Neural cell (in vitro differentiated cells): Measurements from ENCODE around the gene NFYB. TPM values are rescaled to one million over a fixed set of nuclear protein-coding genes. Genes with fewer than 3 reads are reported as not detected.

Experiments used
- H2AFZ ChIP-seq: fragments of 200-600, 300-800 bp; sonication (generic), shearing (Covaris generic); 2 replicates; pipeline ENCODE4 v1.6.0; 2014; ENCODE audit warnings: low read depth, mild to moderate bottlenecking, antibody characterized with exemption, low read length, moderate library complexity
- H3F3A ChIP-seq: fragments of 200-600 bp; shearing (Covaris generic); 2 replicates; pipeline ENCODE4 v1.6.1; 2016; ENCODE audit warnings: mild to moderate bottlenecking, moderate library complexity, mixed read lengths, antibody characterized with exemption, low read length; ENCODE audit not compliant: insufficient read depth, poor library complexity, severe bottlenecking
- H3K27ac ChIP-seq: fragments of 200-600, 300-800 bp; sonication (generic), shearing (Covaris generic); 2 replicates; pipeline ENCODE4 v1.5.1; 2014; ENCODE audit warnings: mild to moderate bottlenecking, low read length, moderate library complexity
- H3K27me3 ChIP-seq: fragments of 300-800, 200-600 bp; sonication (generic), shearing (Covaris generic); 2 replicates; pipeline ENCODE4 v1.6.0; 2014; ENCODE audit warnings: mild to moderate bottlenecking, low read depth, low read length, moderate library complexity; ENCODE audit not compliant: insufficient read depth
- H3K36me3 ChIP-seq: fragments of 300-800, 200-600 bp; sonication (generic), shearing (Covaris generic); 2 replicates; pipeline ENCODE4 v1.5.1; 2014; ENCODE audit warnings: mild to moderate bottlenecking, antibody characterized with exemption, low read length, moderate library complexity; ENCODE audit not compliant: insufficient read depth
- H3K4me2 ChIP-seq: fragments of 300-800, 200-600 bp; sonication (generic), shearing (Covaris generic); 2 replicates; pipeline ENCODE4 v1.6.0; 2014; ENCODE audit warnings: mild to moderate bottlenecking, low read length
- H3K4me3 ChIP-seq: fragments of 300-800, 200-600 bp; sonication (generic), shearing (Covaris generic); 2 replicates; pipeline ENCODE4 v1.5.1; 2014; ENCODE audit warnings: mild to moderate bottlenecking, low read length, moderate library complexity
- H3K79me2 ChIP-seq: fragments of 200-600 bp; shearing (Covaris generic); replicated peaks from 2 replicates; pipeline ENCODE4 v1.6.0; 2014; ENCODE audit warnings: mild to moderate bottlenecking, low read length, moderate library complexity; ENCODE audit not compliant: insufficient read depth
- H3K9ac ChIP-seq: fragments of 300-800, 200-600 bp; sonication (generic), shearing (Covaris generic); 2 replicates; pipeline ENCODE4 v1.6.1; 2016; ENCODE audit warnings: mild to moderate bottlenecking, low read length, mixed read lengths
- H3K9me2 ChIP-seq: fragments of 200-600 bp; shearing (Covaris generic); 2 replicates; pipeline ENCODE4 v1.6.1; 2016; ENCODE audit warnings: mild to moderate bottlenecking, low read length, mixed read lengths; ENCODE audit not compliant: insufficient read depth
- H3K9me3 ChIP-seq: fragments of 200-600, 300-800 bp; sonication (generic), shearing (Covaris generic); 2 replicates; pipeline ENCODE4 v1.6.1; 2016; ENCODE audit warnings: mild to moderate bottlenecking, mixed run types, low read length, moderate library complexity, mixed read lengths
- H4K20me1 ChIP-seq: fragments of 200-600 bp; shearing (Covaris generic); 2 replicates; pipeline ENCODE4 v1.6.1; 2016; ENCODE audit warnings: mild to moderate bottlenecking, mixed run types; ENCODE audit not compliant: insufficient read depth
- CTCF ChIP-seq: fragments of 450-650 bp; IDR thresholded peaks from 2 replicates; pipeline ENCODE4 v1.5.1; 2014; ENCODE audit warnings: antibody characterized with exemption, mild to moderate bottlenecking, moderate library complexity; ENCODE audit not compliant: poor library complexity, severe bottlenecking
- EP300 ChIP-seq: fragments of 450-650 bp; conservative IDR thresholded peaks from 2 replicates; pipeline ENCODE4 v1.6.1; 2014; ENCODE audit warnings: antibody characterized with exemption, mild to moderate bottlenecking, moderate library complexity; ENCODE audit not compliant: poor library complexity, severe bottlenecking
- EZH2 ChIP-seq: fragments of 200-600, 300-800 bp; shearing (Covaris generic), sonication (generic); IDR thresholded peaks from 2 replicates; pipeline ENCODE4 v1.6.1; 2014; ENCODE audit warnings: antibody characterized with exemption, low read length, borderline replicate concordance, mild to moderate bottlenecking; ENCODE audit not compliant: insufficient read depth, poor library complexity, severe bottlenecking
- MXI1 ChIP-seq: fragments of 450-650 bp; conservative IDR thresholded peaks from 2 replicates; pipeline ENCODE4 v1.6.1; 2014; ENCODE audit warnings: antibody characterized with exemption, mild to moderate bottlenecking; ENCODE audit not compliant: poor library complexity, severe bottlenecking
- POLR2AphosphoS5 ChIP-seq: IDR thresholded peaks from 2 replicates; pipeline ENCODE4 v1.6.1; 2012
- RAD21 ChIP-seq: fragments of 450-650 bp; conservative IDR thresholded peaks from 2 replicates; pipeline ENCODE4 v1.6.1; 2014; ENCODE audit warnings: antibody characterized with exemption, mild to moderate bottlenecking, moderate library complexity
- REST ChIP-seq: IDR thresholded peaks from 2 replicates; pipeline ENCODE4 v1.6.1; 2012; ENCODE audit warnings: borderline replicate concordance
- SMC3 ChIP-seq: fragments of 450-650 bp; conservative IDR thresholded peaks from 2 replicates; pipeline ENCODE4 v1.6.1; 2014; ENCODE audit warnings: antibody characterized with exemption, mild to moderate bottlenecking, moderate library complexity; ENCODE audit not compliant: poor library complexity
- TAF1 ChIP-seq: IDR thresholded peaks from 2 replicates; pipeline ENCODE4 v1.6.1; 2012; ENCODE audit warnings: low read depth
- polyA plus RNA-seq: library from polyadenylated mRNA; depleted of rRNA; stranded (reverse); fragments of >200 nt; gene quantifications from 2 replicates; pipeline ENCODE4 v1.2.3, GENCODE V29; 2014

The NFYB gene
- polyA plus RNA-seq, 1 donor from 2014 or later, result 60.8 TPM

GRCh38 chr12:104177663-104178501 is 39.9 kb upstream of the NFYB start:
- Histone ChIP-seq H3K9ac (no peak overlapping the region), H2AFZ (no peak overlapping the region), H3F3A (no peaks in the 10 kb centered on the region), H3K9me2 (no peaks in the 10 kb centered on the region), H3K4me3 (no peak overlapping the region), H3K4me2 (no peak overlapping the region), H3K9me3 (no peaks in the 10 kb centered on the region), H3K27me3 (no peaks in the 10 kb centered on the region), H3K27ac (no peak overlapping the region), H3K79me2 (no peaks in the 10 kb centered on the region), H4K20me1 (no peaks in the 10 kb centered on the region), H3K36me3 (no peaks in the 10 kb centered on the region)
- TF ChIP-seq SMC3 (no peak), EZH2 (no peak), RAD21 (no peak), REST (no peak), CTCF (no peak), POLR2AphosphoS5 (no peak), MXI1 (no peak), TAF1 (no peak), EP300 (no peak)

GRCh38 chr12:104177336-104177662 is 39.3 kb upstream of the NFYB start:
- TF ChIP-seq REST (no peak), EP300 (no peak), MXI1 (no peak), POLR2AphosphoS5 (no peak), SMC3 (no peak), EZH2 (no peak), TAF1 (no peak)
- no peak overlapping the region for H2AFZ ChIP-seq
- no peak overlapping the region for H3K4me2 ChIP-seq

More at GRCh38 chr12:104177336-104177662, 39.3 kb upstream of the NFYB start:
- H3K4me3 ChIP-seq, result no peak overlapping the region
- no peaks in the 10 kb centered on the region for H3K27me3 ChIP-seq
- H3K36me3 ChIP-seq, result no peaks in the 10 kb centered on the region
- H3K27ac ChIP-seq, result no peak overlapping the region
- no peaks in the 10 kb centered on the region for H3K9me3 ChIP-seq
- no peaks in the 10 kb centered on the region for H3F3A ChIP-seq
- no peaks in the 10 kb centered on the region for H4K20me1 ChIP-seq
- no peaks in the 10 kb centered on the region for H3K9me2 ChIP-seq
- H3K9ac ChIP-seq, result no peak overlapping the region
- no peaks in the 10 kb centered on the region for H3K79me2 ChIP-seq
